Renal cortex interstitium (tissue), 11 donors: ENCODE data around the gene LIMCH1. TPM values are rescaled to one million over a fixed set of nuclear protein-coding genes. Genes with fewer than 3 reads are reported as not detected.
"Not testable (repeated sequence)": the region's sequence is repeated elsewhere in the genome, so short reads cannot be mapped to it uniquely, and the experiment has no call there.

ENCODE experiments used
- DNase-seq, 11 donors: peaks; one replicate each; pipeline ENCODE4 v3.0.0-alpha.2; 2013; ENCODE audit warnings: low read depth in 9 of 11, low spot score in 4 of 11; ENCODE audit errors: extremely low read depth in 1 of 11
- polyA plus RNA-seq, 3 donors: library from polyadenylated mRNA; unstranded; fragments of 120-200 nt; gene quantifications; one replicate each; pipeline ENCODE4 v1.2.1, GENCODE V29; 2013; ENCODE audit not compliant: insufficient read length in 3 of 3

Gene LIMCH1
- polyA plus RNA-seq, 3 donors, result 92.8 to 110 (median 108) TPM

- DNase-seq, result not testable (repeated sequence)
These were observed 113.2 kb downstream of the LIMCH1 start for GRCh38 chr4:41651150-41651549.

GRCh38 chr4:41652971-41653370 is 115.0 kb downstream of the LIMCH1 start:
- no peak for DNase-seq

- DNase-seq, result no peak
These were observed 115.6 kb downstream of the LIMCH1 start for GRCh38 chr4:41653523-41653922.

GRCh38 chr4:41655177-41655576 is 117.2 kb downstream of the LIMCH1 start:
- no peak for DNase-seq

GRCh38 chr4:41656106-41656505 is 118.1 kb downstream of the LIMCH1 start:
- DNase-seq, result no peak

GRCh38 chr4:41656572-41657520 is 118.9 kb downstream of the LIMCH1 start:
- DNase-seq, result no peak

- DNase-seq, result no peak
These were observed 119.6 kb downstream of the LIMCH1 start for GRCh38 chr4:41657561-41657960.

GRCh38 chr4:41658163-41658562 is 120.2 kb downstream of the LIMCH1 start:
- DNase-seq, result no peak

GRCh38 chr4:41660352-41660751 is 122.4 kb downstream of the LIMCH1 start:
- DNase-seq, result no peak

- peak in 4 of 11 donors; percentile 47 to 54 (median 51) for DNase-seq
These were observed 123.6 kb downstream of the LIMCH1 start for GRCh38 chr4:41661442-41662076.

- no peak for DNase-seq
These were observed 127.8 kb downstream of the LIMCH1 start for GRCh38 chr4:41665636-41666207.

GRCh38 chr4:41668024-41668423 is 130.1 kb downstream of the LIMCH1 start:
- DNase-seq, result no peak

- no peak for DNase-seq
These were observed 132.6 kb downstream of the LIMCH1 start for GRCh38 chr4:41670530-41670929.

- no peak for DNase-seq
These were observed 133.0 kb downstream of the LIMCH1 start for GRCh38 chr4:41670982-41671381.

- no peak for DNase-seq
These were observed 140.3 kb downstream of the LIMCH1 start for GRCh38 chr4:41678086-41678816.

GRCh38 chr4:41678951-41679350 is 141.0 kb downstream of the LIMCH1 start:
- DNase-seq, result no peak

GRCh38 chr4:41679991-41680390 is 142.0 kb downstream of the LIMCH1 start:
- no peak for DNase-seq

- no peak for DNase-seq
These were observed 143.1 kb downstream of the LIMCH1 start for GRCh38 chr4:41681054-41681453.

- DNase-seq, result no peak
These were observed 145.4 kb downstream of the LIMCH1 start for GRCh38 chr4:41683326-41683725.
